NCI-H1694 treated with DMSO at 0.1 percent for 48 hours (cell line): ENCODE data around the gene RAI2.

Experiments used
- DNase-seq: peaks from one replicate; lab custom pipeline; 2025; lab: John Stamatoyannopoulos, UW

RAI2 gene

GRCh38 chrX:17829566-17829965 lies 31.5 kb downstream of the RAI2 start:
- no peak for DNase-seq

GRCh38 chrX:17828171-17828570 lies 32.9 kb downstream of the RAI2 start:
- DNase-seq: no peak

- no peak for DNase-seq
Measured at GRCh38 chrX:17826609-17827496, 34.2 kb downstream of the RAI2 start.

GRCh38 chrX:17824980-17825379 lies 36.1 kb downstream of the RAI2 start:
- DNase-seq: no peak

GRCh38 chrX:17822351-17822750 lies 38.7 kb downstream of the RAI2 start:
- DNase-seq: no peak

GRCh38 chrX:17820100-17820499 lies 41.0 kb downstream of the RAI2 start:
- no peak for DNase-seq

- no peak for DNase-seq
Measured at GRCh38 chrX:17818726-17819125, 42.4 kb downstream of the RAI2 start.

GRCh38 chrX:17817251-17817650 lies 43.8 kb downstream of the RAI2 start:
- no peak for DNase-seq

- DNase-seq: no peak
Measured at GRCh38 chrX:17814557-17814956, 46.5 kb downstream of the RAI2 start.

GRCh38 chrX:17814059-17814458 lies 47.0 kb downstream of the RAI2 start:
- no peak for DNase-seq

GRCh38 chrX:17813277-17813676 lies 47.8 kb downstream of the RAI2 start:
- no peak for DNase-seq

- no peak for DNase-seq
Measured at GRCh38 chrX:17812763-17813162, 48.3 kb downstream of the RAI2 start.

GRCh38 chrX:17809984-17810383 lies 51.1 kb downstream of the RAI2 start:
- DNase-seq: no peak

- DNase-seq: no peak
Measured at GRCh38 chrX:17809273-17809672, 51.8 kb downstream of the RAI2 start.

- DNase-seq: no peak
Measured at GRCh38 chrX:17805120-17805519, 56.0 kb downstream of the RAI2 start.

- no peak for DNase-seq
Measured at GRCh38 chrX:17803449-17803848, 57.6 kb downstream of the RAI2 start.

GRCh38 chrX:17802756-17803155 lies 58.3 kb downstream of the RAI2 start:
- DNase-seq: no peak

GRCh38 chrX:17801431-17801830 lies 59.7 kb downstream of the RAI2 start:
- DNase-seq: no peak

GRCh38 chrX:17798921-17799320 lies 62.2 kb downstream of the RAI2 start:
- DNase-seq: no peak

- no peak for DNase-seq
Measured at GRCh38 chrX:17792826-17793225, 68.3 kb downstream of the RAI2 start.

- DNase-seq: no peak
Measured at GRCh38 chrX:17788956-17789562, 72.0 kb downstream of the RAI2 start.

- DNase-seq: peak; percentile 10
Measured at GRCh38 chrX:17788439-17788838, 72.7 kb downstream of the RAI2 start.

GRCh38 chrX:17787557-17787956 lies 73.5 kb downstream of the RAI2 start:
- no peak for DNase-seq
